Measurements from ENCODE around the gene IQCN. TPM values are rescaled to one million over a fixed set of nuclear protein-coding genes. Genes with fewer than 3 reads are reported as not detected.

Gene IQCN
- total RNA-seq, 2 experiments from 2014 or later = 0.59 to 0.69 TPM

- intact Hi-C loops (cut with micrococcal nuclease) = no loop called here
- ATAC-seq (no peak), DNase-seq (no peak)
- Mint-ChIP-seq H3K4me3 (no peak overlapping the region), H3K36me3 (ENCODE audit: low read depth) (no peaks in the 10 kb centered on the region), H3K4me1 (ENCODE audit: low read depth) (peaks cover 9% of the 10 kb centered on the region), H3K27me3 (peaks cover 56% of the 10 kb centered on the region), H3K9me3 (peaks cover 8% of the 10 kb centered on the region), H3K27ac (no peak overlapping the region)
- POLR2A ChIA-PET = no interaction called here
- TF ChIP-seq CTCF (IDR thresholded peaks at IDR 0.05) = no peak
- CTCF ChIA-PET = interaction anchor here (1.3 kb wide), 1 partner anchor 26 kb away, joined by 4 read pairs; no protein-coding TSS in a partner anchor
Observed at GRCh38 chr19:18234194-18234593, 40.1 kb downstream of the IQCN start.

GRCh38 chr19:18233224-18233825 lies 40.9 kb downstream of the IQCN start:
- Mint-ChIP-seq H3K4me3 (no peak overlapping the region), H3K9me3 (peaks cover 8% of the 10 kb centered on the region), H3K4me1 (ENCODE audit: low read depth) (peaks cover 9% of the 10 kb centered on the region), H3K36me3 (ENCODE audit: low read depth) (no peaks in the 10 kb centered on the region), H3K27ac (no peak overlapping the region), H3K27me3 (peaks cover 56% of the 10 kb centered on the region)
- intact Hi-C loops (cut with micrococcal nuclease) = no loop called here
- POLR2A ChIA-PET = interaction anchor here (0.6 kb wide), 1 partner anchor 10 kb away, joined by 3 read pairs; no protein-coding TSS in a partner anchor
- TF ChIP-seq CTCF (IDR thresholded peaks at IDR 0.05) = no peak
- ATAC-seq (peak; percentile 76), DNase-seq (peak; percentile 65)
- CTCF ChIA-PET = interaction anchor here (1.3 to 1.9 kb wide), 7 partner anchors 9 to 155 kb away, joined by 4 to 7 read pairs (median 6); no protein-coding TSS in a partner anchor

- Mint-ChIP-seq H3K27me3 (peaks cover 62% of the 10 kb centered on the region), H3K4me3 (no peak overlapping the region), H3K27ac (no peak overlapping the region), H3K36me3 (ENCODE audit: low read depth) (no peaks in the 10 kb centered on the region), H3K4me1 (ENCODE audit: low read depth) (peaks cover 9% of the 10 kb centered on the region), H3K9me3 (peaks cover 8% of the 10 kb centered on the region)
- intact Hi-C loops (cut with micrococcal nuclease) = no loop called here
- ATAC-seq = peak; percentile 22
- ChIA-PET POLR2A (interaction anchor here (0.6 to 1.1 kb wide), 2 partner anchors 9 to 13 kb away, joined by 3 read pairs; no protein-coding TSS in a partner anchor), CTCF (interaction anchor here (1.2 to 1.9 kb wide), 8 partner anchors 8 to 155 kb away, joined by 3 to 7 read pairs (median 6); no protein-coding TSS in a partner anchor)
- peak; percentile 49 for DNase-seq
- no peak for TF ChIP-seq CTCF (IDR thresholded peaks at IDR 0.05)
Observed at GRCh38 chr19:18232540-18233223, 41.6 kb downstream of the IQCN start.

- CTCF ChIA-PET = interaction anchor here (1.2 to 2.0 kb wide), 4 partner anchors 21 to 97 kb away, joined by 3 to 14 read pairs (median 6); no protein-coding TSS in a partner anchor
- H3K4me3 Mint-ChIP-seq = no peak overlapping the region
- no peaks in the 10 kb centered on the region for H3K36me3 Mint-ChIP-seq (ENCODE audit: low read depth)
- H3K4me1 Mint-ChIP-seq (ENCODE audit: low read depth) = peaks cover 12% of the 10 kb centered on the region
- H3K27me3 Mint-ChIP-seq = peaks cover 67% of the 10 kb centered on the region
- intact Hi-C loops (cut with micrococcal nuclease) = no loop called here
- ATAC-seq = no peak
- TF ChIP-seq CTCF (IDR thresholded peaks at IDR 0.05) = no peak
- no peak overlapping the region for H3K27ac Mint-ChIP-seq
- DNase-seq = no peak
- H3K9me3 Mint-ChIP-seq = peaks cover 8% of the 10 kb centered on the region
- POLR2A ChIA-PET = interaction anchor here (1.1 to 1.2 kb wide), 2 partner anchors 12 to 17 kb away, joined by 3 to 4 read pairs; no protein-coding TSS in a partner anchor
Observed at GRCh38 chr19:18231775-18232174, 42.5 kb downstream of the IQCN start.

Measured in activated CD8-positive, alpha-beta T cell treated with anti-CD3 and anti-CD28 coated beads for 36 hours (primary cell).